HCT116 (cell line): Measurements from ENCODE around the gene UPK1B. TPM values are rescaled to one million over a fixed set of nuclear protein-coding genes. Genes with fewer than 3 reads are reported as not detected.

Experiments used
- ATAC-seq: fragments of 200-7000 bp; cut with Tn5 transposase; 2 replicates; pipeline ENCODE4 v1.9.1; 2020; ENCODE audit warnings: mild to moderate bottlenecking, moderate library complexity
- BruUV-seq: library from RNA; stranded (reverse); fragments of 400-500 nt; replicated peaks from 2 replicates; lab custom pipeline; 2021; lab: Mats Ljungman, UMichigan
- CTCF ChIA-PET: fragments of 300-600 bp; sonication (Branson Sonifier 250); formaldehyde crosslinking; loops from one replicate; lab custom pipeline; 2021; ENCODE audit warnings: antibody characterized with exemption; lab: Charles Lee
- POLR2A ChIA-PET: fragments of 300-600, 350-600 bp; sonication (Branson Sonifier 250); formaldehyde crosslinking; loops from one replicate; lab custom pipeline; 2021; ENCODE audit warnings: antibody characterized with exemption; lab: Charles Lee
- RAD21 ChIA-PET, 2 experiments: fragments of 300-600 bp; sonication (Branson Sonifier 250); formaldehyde crosslinking; loops; one replicate each; lab custom pipeline; 2023; ENCODE audit warnings: low total read pairs in 2 of 2; ENCODE audit not compliant: uncharacterized antibody in 2 of 2, unreplicated experiment in 2 of 2, low non-redundant PET in 1 of 2; lab: Charles Lee
- DNase-seq: peaks from one replicate; pipeline ENCODE4 v3.0.0-alpha.2; 2010; ENCODE audit warnings: low read depth, low spot score
- H2AFZ ChIP-seq: fragments of 200-600 bp; shearing (Covaris generic), sonication (generic); 2 replicates; pipeline ENCODE4 v1.6.1; 2017; ENCODE audit warnings: low read depth, mixed run types, mixed read lengths, antibody characterized with exemption, low read length; ENCODE audit not compliant: poor library complexity, severe bottlenecking
- H3K27ac ChIP-seq: 2 replicates; pipeline ENCODE4 v1.5.1; 2012; ENCODE audit warnings: low read depth, low read length
- H3K27me3 ChIP-seq: fragments of 200-600 bp; sonication (generic); 2 replicates; pipeline ENCODE4 v1.6.1; 2016; ENCODE audit warnings: mixed run types, low read length, mixed read lengths; ENCODE audit not compliant: insufficient read depth
- H3K36me3 ChIP-seq, 2 experiments: fragments of 200-500 bp in 1 of 2; fragments of 200-600 bp in 1 of 2; sonication (Bioruptor generic) in 1 of 2; sonication (generic) in 1 of 2; 2 replicates each; pipeline versions ENCODE4 v1.5.1 to v1.6.1; 2014 to 2016; ENCODE audit warnings: low read length in 2 of 2, inconsistent platforms in 1 of 2, mixed read lengths in 1 of 2, mixed run types in 1 of 2; ENCODE audit not compliant: insufficient read depth in 2 of 2, control insufficient read depth in 1 of 2
- H3K4me1 ChIP-seq, 2 experiments: fragments of 200-600 bp in 1 of 2; sonication (generic) in 1 of 2; 2 replicates each; pipeline versions ENCODE4 v1.5.1 to v1.6.1; 2012 to 2017; ENCODE audit warnings: low read length in 2 of 2, inconsistent platforms in 1 of 2, mild to moderate bottlenecking in 1 of 2, mixed read lengths in 1 of 2, mixed run types in 1 of 2, moderate library complexity in 1 of 2; ENCODE audit not compliant: insufficient read depth in 2 of 2, control insufficient read depth in 1 of 2
- H3K4me2 ChIP-seq: fragments of 200-600 bp; sonication (generic); 2 replicates; pipeline ENCODE4 v1.6.1; 2017; ENCODE audit warnings: mixed run types, low read length, mixed read lengths
- H3K4me3 ChIP-seq, 2 experiments: fragments of 200-600 bp in 1 of 2; sonication (generic) in 1 of 2; replicated peaks in 1 of 2; 2 replicates each; pipeline ENCODE4 v1.5.1; 2011 to 2016; ENCODE audit warnings: low read length in 2 of 2, control low read depth in 1 of 2, low read depth in 1 of 2, mild to moderate bottlenecking in 1 of 2, mixed read lengths in 1 of 2, mixed run types in 1 of 2
- H3K79me2 ChIP-seq: fragments of 200-600 bp; sonication (generic); 2 replicates; pipeline ENCODE4 v1.6.1; 2017; ENCODE audit warnings: mild to moderate bottlenecking, mixed run types, low read length, moderate library complexity, mixed read lengths; ENCODE audit not compliant: insufficient read depth
- H3K9ac ChIP-seq: fragments of 200-600 bp; sonication (generic); 2 replicates; pipeline ENCODE4 v1.6.1; 2016; ENCODE audit warnings: low read length, mixed read lengths
- H3K9me2 ChIP-seq: fragments of 200-600 bp; sonication (generic), shearing (Covaris generic); 2 replicates; pipeline ENCODE4 v1.6.1; 2017; ENCODE audit warnings: mixed run types, mild to moderate bottlenecking, moderate library complexity; ENCODE audit not compliant: insufficient read depth
- H3K9me3 ChIP-seq, 2 experiments: fragments of 200-500 bp in 1 of 2; fragments of 200-600 bp in 1 of 2; sonication (Bioruptor generic) in 1 of 2; sonication (generic) in 1 of 2; 2 replicates each; pipeline ENCODE4 v1.6.1; 2014 to 2017; ENCODE audit warnings: low read length in 2 of 2, mixed read lengths in 2 of 2, inconsistent platforms in 1 of 2, low read depth in 1 of 2, mild to moderate bottlenecking in 1 of 2, mixed run types in 1 of 2, moderate library complexity in 1 of 2; ENCODE audit not compliant: control insufficient read depth in 1 of 2, insufficient read depth in 1 of 2
- H4K20me1 ChIP-seq: fragments of 200-600 bp; sonication (generic), shearing (Covaris generic); 2 replicates; pipeline ENCODE4 v1.6.1; 2017; ENCODE audit warnings: mixed run types, mild to moderate bottlenecking, moderate library complexity; ENCODE audit not compliant: insufficient read depth
- CBX3 ChIP-seq: IDR thresholded peaks from 2 replicates; pipeline ENCODE4 v1.6.1; 2012; ENCODE audit warnings: low read depth
- EZH2phosphoT487 ChIP-seq: fragments of 200-600 bp; IDR thresholded peaks from 2 replicates; pipeline ENCODE4 v1.6.1; 2018; ENCODE audit warnings: antibody characterized with exemption, borderline replicate concordance
- POLR2AphosphoS5 ChIP-seq: IDR thresholded peaks from 2 replicates; pipeline ENCODE4 v1.6.1; 2011; ENCODE audit warnings: mild to moderate bottlenecking, low read depth, low read length, moderate library complexity
- SIN3A ChIP-seq: IDR thresholded peaks from 2 replicates; pipeline ENCODE4 v1.6.1; 2012; ENCODE audit warnings: low read depth
- SP1 ChIP-seq: IDR thresholded peaks from 2 replicates; pipeline ENCODE4 v1.6.1; 2012; ENCODE audit warnings: low read depth
- SRF ChIP-seq: IDR thresholded peaks from 2 replicates; pipeline ENCODE4 v1.6.1; 2012; ENCODE audit warnings: low read depth
- TCF7L2 ChIP-seq: IDR thresholded peaks from 2 replicates; pipeline ENCODE4 v1.7.0; 2011; ENCODE audit warnings: borderline replicate concordance, inconsistent platforms; ENCODE audit not compliant: insufficient read depth, insufficient read length; ENCODE audit errors: extremely low read depth
- YY1 ChIP-seq: IDR thresholded peaks from 2 replicates; pipeline ENCODE4 v1.6.1; 2011; ENCODE audit warnings: low read length, low read depth, moderate library complexity, mild to moderate bottlenecking; ENCODE audit not compliant: insufficient replicate concordance; ENCODE audit errors: extremely low read depth
- intact Hi-C: fragments of 100-400 bp; cut with micrococcal nuclease; formaldehyde crosslinking; loops from 2 replicates; pipeline ENCODE4 v1.10.0; 2022
- total RNA-seq: library from RNA; stranded (reverse); gene quantifications from one replicate; pipeline ENCODE4 v1.2.1, GENCODE V29; 2021; ENCODE audit not compliant: unreplicated experiment

UPK1B gene
- total RNA-seq, 1 experiment from 2014 or later = not detected

DNA sequence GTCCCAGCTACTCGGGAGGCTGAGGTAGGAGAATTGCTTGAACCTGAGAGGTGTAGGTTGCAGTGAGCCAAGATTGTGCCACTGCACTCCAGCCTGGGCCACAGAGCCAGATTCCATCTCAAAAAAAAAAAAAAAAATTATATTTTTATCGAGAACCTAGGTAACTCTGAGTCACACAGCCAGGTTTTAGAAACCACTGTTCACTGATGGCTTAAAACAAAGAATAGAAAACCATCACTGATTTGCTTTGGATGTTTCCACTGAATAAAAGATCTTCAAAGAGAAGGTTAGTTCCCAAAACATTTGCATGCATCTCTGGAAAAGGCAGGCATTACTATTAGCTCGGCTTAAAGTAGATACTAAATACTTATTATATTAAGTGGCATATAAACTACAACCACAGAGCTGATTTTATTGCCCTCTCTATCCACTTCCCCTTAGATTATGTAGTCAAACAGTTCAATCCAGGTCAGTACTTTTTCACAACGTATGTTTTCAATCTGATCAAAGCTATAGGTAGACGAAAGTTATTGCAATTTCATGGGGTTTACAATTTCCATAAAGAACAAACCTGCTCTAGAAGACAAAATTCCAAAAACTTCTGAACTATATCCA is 65.9 kb downstream of the UPK1B start:
- Histone ChIP-seq H4K20me1 (no peaks in the 10 kb centered on the region), H3K4me3 (peak overlapping the region in 1 of 2 experiments; percentile 75; a peak in 1 of 4 replicates), H3K27me3 (no peaks in the 10 kb centered on the region), H3K4me1 (peaks cover 6 to 23% of the 10 kb centered on the region in 2 experiments), H3K9me2 (no peaks in the 10 kb centered on the region), H2AFZ (no peak overlapping the region), H3K9me3 (no peaks in the 10 kb centered on the region), H3K36me3 (peaks cover 0 to 4% of the 10 kb centered on the region in 2 experiments; a peak in 1 of 4 replicates), H3K4me2 (peak overlapping the region; percentile 90), H3K27ac (no peak overlapping the region), H3K79me2 (peaks cover 23% of the 10 kb centered on the region), H3K9ac (no peak overlapping the region)
- ChIA-PET POLR2A (interaction anchor here (0.6 kb wide), 1 partner anchor 142 kb away, joined by 4 read pairs; no protein-coding TSS in a partner anchor), RAD21 (no interaction called here), CTCF (interaction anchor here (1.1 kb wide), 1 partner anchor 357 kb away, joined by 3 read pairs; no protein-coding TSS in a partner anchor)
- TF ChIP-seq TCF7L2 = no peak
- no peak for TF ChIP-seq YY1
- TF ChIP-seq SRF = no peak
- no peak for TF ChIP-seq CBX3
- no peak for TF ChIP-seq POLR2AphosphoS5
- no peak for TF ChIP-seq SP1
- intact Hi-C loops = no loop called here
- BruUV-seq = TSS peak; percentile 62
- ATAC-seq = no peak
- no peak for DNase-seq

DNA sequence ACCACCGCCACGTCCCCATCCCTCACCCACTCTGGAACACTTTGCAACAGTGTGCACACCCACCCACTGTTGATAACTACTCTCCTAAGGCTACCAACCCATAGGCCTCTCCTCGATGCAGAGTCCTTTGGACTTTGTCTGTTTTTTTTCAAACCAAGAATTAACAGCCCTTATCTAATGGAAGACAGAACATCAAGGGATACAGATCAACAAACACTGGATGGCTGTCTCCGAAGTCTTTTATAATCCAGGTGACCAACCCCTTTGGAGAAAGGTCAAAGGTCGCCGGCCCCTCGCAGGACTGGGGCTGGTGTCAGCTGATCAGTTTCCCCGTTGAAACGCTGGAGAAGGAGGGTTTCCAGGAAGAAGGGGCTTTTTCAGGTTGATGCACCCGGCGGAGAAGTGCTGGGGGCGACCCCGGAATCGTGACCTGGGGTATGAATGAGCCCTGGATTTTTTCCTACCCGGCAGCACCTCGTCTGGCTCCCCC is 66.7 kb downstream of the UPK1B start:
- ChIA-PET POLR2A (interaction anchor here (0.8 to 1.5 kb wide), 8 partner anchors 10 to 464 kb away, joined by 3 to 5 read pairs (median 3); partner anchors contain the start of genes TEX55 and TIMMDC1), CTCF (interaction anchor here (1.0 to 2.0 kb wide), 12 partner anchors 10 to 449 kb away, joined by 3 to 44 read pairs (median 5); partner anchors contain the start of gene TEX55), RAD21 (no interaction called here)
- Histone ChIP-seq H3K4me2 (peak overlapping the region; percentile 90), H3K9ac (peak overlapping the region; percentile 74), H3K9me2 (no peaks in the 10 kb centered on the region), H3K36me3 (peaks cover 0 to 2% of the 10 kb centered on the region in 2 experiments; a peak in 1 of 4 replicates), H3K9me3 (no peaks in the 10 kb centered on the region), H3K27me3 (no peaks in the 10 kb centered on the region), H3K27ac (peak overlapping the region; percentile 73), H4K20me1 (no peaks in the 10 kb centered on the region), H3K4me3 (peak overlapping the region; percentile 67 to 75), H3K4me1 (peaks cover 6 to 23% of the 10 kb centered on the region in 2 experiments), H2AFZ (peak overlapping the region; percentile 40), H3K79me2 (peaks cover 23% of the 10 kb centered on the region)
- no TSS peak for BruUV-seq
- DNase-seq (no peak), ATAC-seq (peak; percentile 0; the same call in 1 of the 2 replicates)
- no peak for TF ChIP-seq EZH2phosphoT487
- 0 out of 2 replicates have a peak, but pooled peaks have one; percentile 49 for TF ChIP-seq SIN3A
- intact Hi-C loops = no loop called here
